Measurements from ENCODE around the gene C17orf50.

DNA sequence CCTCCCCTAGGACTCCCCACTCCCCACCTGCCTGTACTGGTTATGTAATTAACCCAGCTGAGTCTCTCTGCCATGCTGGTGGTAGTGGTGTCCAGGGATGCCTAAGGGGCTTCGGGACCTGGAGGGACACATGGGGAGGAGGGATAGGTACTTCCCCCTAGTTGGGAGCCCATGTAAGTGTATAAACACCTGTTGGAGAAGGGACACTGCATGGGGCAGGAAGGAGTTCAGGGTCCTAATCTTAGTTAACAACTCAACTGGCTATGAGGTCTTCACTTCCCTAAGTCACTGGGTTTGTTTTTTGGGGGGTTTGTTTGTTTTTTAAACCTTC is 27.9 kb upstream of the C17orf50 start:
- TF ChIP-seq, protein P1, sequence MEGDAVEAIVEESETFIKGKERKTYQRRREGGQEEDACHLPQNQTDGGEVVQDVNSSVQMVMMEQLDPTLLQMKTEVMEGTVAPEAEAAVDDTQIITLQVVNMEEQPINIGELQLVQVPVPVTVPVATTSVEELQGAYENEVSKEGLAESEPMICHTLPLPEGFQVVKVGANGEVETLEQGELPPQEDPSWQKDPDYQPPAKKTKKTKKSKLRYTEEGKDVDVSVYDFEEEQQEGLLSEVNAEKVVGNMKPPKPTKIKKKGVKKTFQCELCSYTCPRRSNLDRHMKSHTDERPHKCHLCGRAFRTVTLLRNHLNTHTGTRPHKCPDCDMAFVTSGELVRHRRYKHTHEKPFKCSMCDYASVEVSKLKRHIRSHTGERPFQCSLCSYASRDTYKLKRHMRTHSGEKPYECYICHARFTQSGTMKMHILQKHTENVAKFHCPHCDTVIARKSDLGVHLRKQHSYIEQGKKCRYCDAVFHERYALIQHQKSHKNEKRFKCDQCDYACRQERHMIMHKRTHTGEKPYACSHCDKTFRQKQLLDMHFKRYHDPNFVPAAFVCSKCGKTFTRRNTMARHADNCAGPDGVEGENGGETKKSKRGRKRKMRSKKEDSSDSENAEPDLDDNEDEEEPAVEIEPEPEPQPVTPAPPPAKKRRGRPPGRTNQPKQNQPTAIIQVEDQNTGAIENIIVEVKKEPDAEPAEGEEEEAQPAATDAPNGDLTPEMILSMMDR (IDR thresholded peaks at IDR 0.05): no peak
- TF ChIP-seq POLR2AphosphoS5 (IDR thresholded peaks at IDR 0.05) (no peak), EP300 (IDR thresholded peaks at IDR 0.05; ENCODE audit: low read depth) (no peak), POLR2A (IDR thresholded peaks at IDR 0.05) (no peak)
